ENCODE results near the gene NACC2. TPM values are rescaled to one million over a fixed set of nuclear protein-coding genes. Genes with fewer than 3 reads are reported as not detected.
A peak's percentile ranks its signal among the peaks of the same experiment; 100 is the strongest.
"Not testable (repeated sequence)": the region's sequence is repeated elsewhere in the genome, so short reads cannot be mapped to it uniquely, and the experiment has no call there.

The NACC2 gene
- total RNA-seq, 1 donor from 2014 or later, result 8.1 TPM

DNA sequence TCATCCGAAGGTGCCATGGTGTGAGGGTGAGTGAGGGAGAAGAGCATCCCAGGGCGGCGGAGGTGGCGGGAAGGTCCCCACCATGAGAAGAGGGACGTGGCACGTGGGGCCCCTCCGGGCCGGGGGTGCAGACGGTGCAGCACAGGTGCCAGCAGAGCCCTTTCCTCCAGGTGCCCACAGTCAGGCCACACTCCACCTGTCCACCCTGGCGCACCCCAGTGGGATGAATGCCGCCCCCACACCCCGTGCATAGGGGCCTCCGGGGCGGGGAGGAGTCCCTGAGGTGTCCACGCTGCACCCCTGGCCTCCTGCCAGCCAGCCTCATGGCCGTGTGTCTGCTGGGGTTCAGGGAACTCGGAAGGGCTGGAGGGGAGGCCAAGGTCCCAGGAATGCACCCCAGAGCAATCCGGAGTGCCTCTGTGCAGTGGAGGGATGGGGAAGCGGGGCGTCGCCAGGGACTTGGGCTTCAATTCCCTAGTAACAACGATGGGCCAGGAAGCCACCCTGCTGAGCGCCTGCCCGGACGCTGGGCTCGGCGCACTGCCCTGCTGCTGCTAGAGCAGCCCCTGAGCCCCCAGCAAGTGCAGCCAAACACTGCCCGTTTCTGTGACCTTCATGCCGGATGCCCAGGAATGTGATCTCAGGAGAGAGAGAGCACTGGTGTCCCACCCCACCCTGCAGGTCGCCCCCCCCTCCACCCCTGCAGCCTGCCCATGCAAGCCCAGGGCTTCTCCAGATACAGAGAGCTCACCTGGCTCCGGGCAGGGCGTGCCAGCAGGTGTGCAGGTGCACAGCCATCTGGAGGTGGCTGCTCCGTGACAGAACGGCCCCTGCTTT lies 8.8 kb upstream of the NACC2 start:
- no peak overlapping the region for H3K4me3 Mint-ChIP-seq
- peaks cover 8% of the 10 kb centered on the region for H3K4me1 Mint-ChIP-seq
- no peak overlapping the region for H3K27ac Mint-ChIP-seq (ENCODE audit: unreplicated experiment)
- H3K36me3 Mint-ChIP-seq (ENCODE audit: low read depth), result no peaks in the 10 kb centered on the region
- H3K9me3 Mint-ChIP-seq, result no peaks in the 10 kb centered on the region
- H3K27me3 Mint-ChIP-seq (ENCODE audit: low read depth), result peaks cover 7% of the 10 kb centered on the region
- TF ChIP-seq CTCF (conservative IDR thresholded peaks at IDR 0.05), result no peak
- DNase-seq (ENCODE audit: low read depth, low spot score), result no peak

GRCh38 chr9:136101615-136102074 lies 6.6 kb upstream of the NACC2 start:
- peaks cover 17% of the 10 kb centered on the region for H3K27me3 Mint-ChIP-seq (ENCODE audit: low read depth)
- H3K4me1 Mint-ChIP-seq; H3K36me3 Mint-ChIP-seq (ENCODE audit: low read depth); H3K9me3 Mint-ChIP-seq; DNase-seq (ENCODE audit: low read depth, low spot score); H3K4me3 Mint-ChIP-seq; H3K27ac Mint-ChIP-seq (ENCODE audit: unreplicated experiment): not testable (repeated sequence)

DNA sequence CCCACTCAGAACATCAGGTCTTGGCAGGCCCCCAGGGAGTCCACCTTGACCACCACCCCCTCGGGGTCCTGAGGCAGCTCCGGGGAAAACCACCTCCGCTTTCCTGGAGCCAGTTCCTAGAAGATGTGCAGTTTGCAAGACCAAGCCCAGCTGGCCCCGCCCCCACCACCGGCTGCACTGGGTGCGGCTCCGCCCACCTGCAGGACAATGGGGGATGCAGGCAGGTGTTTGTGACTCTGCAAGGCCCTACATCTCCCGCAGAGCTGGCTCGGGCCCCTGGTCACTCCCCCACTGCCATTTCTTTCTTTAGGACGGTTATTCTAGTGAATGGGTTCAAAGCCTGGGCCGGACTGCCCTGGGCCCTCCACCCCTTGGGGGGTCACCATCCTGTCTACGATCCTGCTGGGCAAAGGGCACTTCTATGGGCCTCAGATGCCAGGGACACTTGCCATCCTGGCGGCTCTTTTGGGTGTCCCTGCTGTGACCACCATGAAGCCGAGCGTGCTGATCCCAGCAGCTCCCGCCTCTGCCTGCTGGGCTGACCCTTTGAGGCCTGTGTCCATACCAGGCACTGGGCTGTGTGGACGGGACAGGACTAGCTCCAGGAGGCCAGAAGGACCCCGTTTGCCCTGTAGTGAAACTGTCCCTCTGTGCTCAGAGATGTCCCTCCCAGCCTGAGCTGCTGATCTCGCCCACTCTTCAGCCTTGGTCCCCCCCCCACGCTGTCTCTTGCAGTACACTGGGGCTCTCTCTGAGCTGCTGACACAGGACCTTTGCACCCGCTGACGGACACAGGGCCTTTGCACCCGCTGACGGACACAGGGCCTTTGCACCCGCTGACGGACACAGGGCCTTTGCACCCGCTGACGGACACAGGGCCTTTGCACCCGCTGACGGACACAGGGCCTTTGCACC lies 5.9 kb upstream of the NACC2 start:
- H3K27me3 Mint-ChIP-seq (ENCODE audit: low read depth), result peaks cover 22% of the 10 kb centered on the region
- peak overlapping the region; percentile 31 for H3K4me3 Mint-ChIP-seq
- no peak for TF ChIP-seq CTCF (conservative IDR thresholded peaks at IDR 0.05)
- no peaks in the 10 kb centered on the region for H3K9me3 Mint-ChIP-seq
- H3K4me1 Mint-ChIP-seq, result peaks cover 8% of the 10 kb centered on the region
- DNase-seq (ENCODE audit: low read depth, low spot score), result no peak
- no peak overlapping the region for H3K27ac Mint-ChIP-seq (ENCODE audit: unreplicated experiment)
- no peaks in the 10 kb centered on the region for H3K36me3 Mint-ChIP-seq (ENCODE audit: low read depth)

DNA sequence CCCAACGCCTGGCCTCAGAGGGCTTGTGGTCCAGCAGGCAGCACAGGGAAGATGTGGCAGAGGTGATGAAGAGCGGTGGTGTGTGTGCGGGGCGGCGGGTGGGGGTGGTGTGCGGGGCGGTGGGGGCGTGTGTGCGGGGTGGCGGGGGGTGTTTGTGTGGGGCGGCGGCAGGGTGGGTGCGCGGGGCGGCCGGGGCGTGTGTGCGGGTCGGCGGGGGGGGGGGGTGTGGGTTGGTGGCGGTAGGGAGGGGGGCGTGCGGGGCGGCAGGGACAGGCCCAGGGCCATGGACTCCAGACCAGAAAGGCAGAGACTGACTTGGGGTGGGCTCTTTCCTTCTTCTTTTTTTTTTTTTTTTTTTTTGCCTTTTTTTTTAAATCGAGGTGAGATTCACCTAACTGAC lies 4.5 kb upstream of the NACC2 start:
- Mint-ChIP-seq H3K9me3 (no peaks in the 10 kb centered on the region), H3K36me3 (ENCODE audit: low read depth) (no peaks in the 10 kb centered on the region), H3K27ac (ENCODE audit: unreplicated experiment) (no peak overlapping the region), H3K27me3 (ENCODE audit: low read depth) (peaks cover 21% of the 10 kb centered on the region), H3K4me1 (peaks cover 4% of the 10 kb centered on the region), H3K4me3 (no peak overlapping the region)
- TF ChIP-seq CTCF (conservative IDR thresholded peaks at IDR 0.05), result no peak
- DNase-seq (ENCODE audit: low read depth, low spot score), result no peak

DNA sequence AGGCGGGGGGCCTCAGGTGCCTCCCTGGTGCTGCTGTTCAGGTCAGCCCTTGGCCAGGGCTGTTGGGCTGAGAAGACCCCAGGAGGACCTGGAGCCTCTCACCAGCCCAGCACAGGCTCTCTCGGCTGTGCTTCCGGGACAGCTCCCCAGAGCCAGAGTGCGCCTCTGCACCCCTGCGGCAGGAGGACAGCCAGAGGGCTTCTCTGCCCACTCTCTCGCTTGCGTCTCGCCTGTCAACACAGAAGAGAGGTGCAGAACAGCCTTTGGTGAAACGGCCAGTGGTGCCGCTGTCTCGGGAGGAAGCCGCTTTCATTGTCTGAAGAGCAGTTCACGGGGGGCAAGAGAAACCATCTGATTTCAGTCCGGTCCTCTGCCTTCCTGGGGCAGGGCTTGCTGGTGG lies 3.8 kb upstream of the NACC2 start:
- no peaks in the 10 kb centered on the region for H3K36me3 Mint-ChIP-seq (ENCODE audit: low read depth)
- H3K4me1 Mint-ChIP-seq, result peaks cover 4% of the 10 kb centered on the region
- DNase-seq (ENCODE audit: low read depth, low spot score), result no peak
- TF ChIP-seq CTCF (conservative IDR thresholded peaks at IDR 0.05), result no peak
- H3K9me3 Mint-ChIP-seq, result no peaks in the 10 kb centered on the region
- H3K27me3 Mint-ChIP-seq (ENCODE audit: low read depth), result peaks cover 21% of the 10 kb centered on the region
- H3K27ac Mint-ChIP-seq (ENCODE audit: unreplicated experiment), result no peak overlapping the region
- peak overlapping the region; percentile 44 for H3K4me3 Mint-ChIP-seq

Data from neural crest cell (in vitro differentiated cells).